ENCODE measurements around the gene HMBS.
"Not testable (repeated sequence)": the region's sequence is repeated elsewhere in the genome, so short reads cannot be mapped to it uniquely, and the experiment has no call there.

HMBS gene

GRCh38 chr11:119084663-119085436 lies at the start of gene HMBS:
Gene HMBS, plus strand, starts transcription at chr11:119084881. Its CDS starts 153 bp downstream, at chr11:119085034.
- DNase-seq: peak; percentile 96

- DNase-seq: no peak
Observed at GRCh38 chr11:119038884-119039283, 45.8 kb upstream of the HMBS start.

GRCh38 chr11:119039471-119039870 lies 45.2 kb upstream of the HMBS start:
- not testable (repeated sequence) for DNase-seq

- no peak for DNase-seq
Observed at GRCh38 chr11:119041821-119042514, 42.7 kb upstream of the HMBS start.

- no peak for DNase-seq
Observed at GRCh38 chr11:119042927-119043326, 41.8 kb upstream of the HMBS start.

GRCh38 chr11:119044708-119045107 lies 40.0 kb upstream of the HMBS start:
- DNase-seq: no peak

GRCh38 chr11:119046489-119046888 lies 38.2 kb upstream of the HMBS start:
- DNase-seq: no peak

- DNase-seq: no peak
Observed at GRCh38 chr11:119047205-119047604, 37.5 kb upstream of the HMBS start.

GRCh38 chr11:119048644-119049043 lies 36.0 kb upstream of the HMBS start:
- DNase-seq: no peak

- no peak for DNase-seq
Observed at GRCh38 chr11:119049081-119049480, 35.6 kb upstream of the HMBS start.

- DNase-seq: no peak
Observed at GRCh38 chr11:119051440-119052162, 33.1 kb upstream of the HMBS start.

GRCh38 chr11:119052163-119052814 lies 32.4 kb upstream of the HMBS start:
- no peak for DNase-seq

GRCh38 chr11:119054418-119054817 lies 30.3 kb upstream of the HMBS start:
- no peak for DNase-seq

- no peak for DNase-seq
Observed at GRCh38 chr11:119055901-119056300, 28.8 kb upstream of the HMBS start.

- DNase-seq: no peak
Observed at GRCh38 chr11:119056421-119056999, 28.2 kb upstream of the HMBS start.

- DNase-seq: peak; percentile 100
Observed at GRCh38 chr11:119057000-119057769, 27.5 kb upstream of the HMBS start, which contains the start of gene HYOU1. Gene HYOU1, minus strand, starts transcription at chr11:119057205. Its CDS starts 1,045 bp downstream, at chr11:119056160.

GRCh38 chr11:119059128-119059527 lies 25.6 kb upstream of the HMBS start:
- DNase-seq: not testable (repeated sequence)

- DNase-seq: no peak
Observed at GRCh38 chr11:119061256-119061655, 23.4 kb upstream of the HMBS start.

- no peak for DNase-seq
Observed at GRCh38 chr11:119062779-119063178, 21.9 kb upstream of the HMBS start.

GRCh38 chr11:119065369-119065768 lies 19.3 kb upstream of the HMBS start:
- no peak for DNase-seq

GRCh38 chr11:119067371-119068222 lies 17.1 kb upstream of the HMBS start, which contains the start of gene VPS11:
Gene VPS11, plus strand, starts transcription at chr11:119067818. Its CDS starts 6 bp downstream, at chr11:119067824.
- DNase-seq: peak; percentile 99

Measured in NCI-H1105 (cell line).